Raji (cell line): ENCODE measurements around the gene CEACAM19.

Experiments used
- POLR2A ChIP-seq: IDR thresholded peaks from 2 replicates; pipeline ENCODE4 v1.6.1; 2011; ENCODE audit warnings: low read depth, low read length, control low read depth; ENCODE audit not compliant: insufficient read depth

The CEACAM19 gene

DNA sequence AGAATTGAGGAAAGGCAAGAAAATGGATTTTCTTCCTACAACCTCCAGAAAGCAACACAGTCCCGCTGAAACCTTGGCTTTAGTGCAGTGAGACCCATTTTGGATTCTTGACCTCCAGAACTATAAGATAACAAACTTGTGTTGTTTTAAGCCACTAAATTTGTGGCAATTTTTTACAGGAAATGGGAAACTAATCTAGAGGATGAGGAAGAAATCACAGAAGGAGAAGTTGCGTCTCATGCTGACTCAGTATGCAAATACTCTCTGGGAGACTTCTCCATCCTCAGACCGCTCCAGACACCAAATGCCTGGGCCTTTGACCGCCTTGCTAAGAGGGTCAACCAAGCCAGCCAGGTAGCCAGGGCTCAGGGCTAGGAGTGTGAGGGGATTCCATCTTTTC, 14.6 kb downstream of the CEACAM19 start:
- no peak for TF ChIP-seq POLR2A

GRCh38 chr19:44686896-44687295, 15.6 kb downstream of the CEACAM19 start:
- no peak for TF ChIP-seq POLR2A

DNA sequence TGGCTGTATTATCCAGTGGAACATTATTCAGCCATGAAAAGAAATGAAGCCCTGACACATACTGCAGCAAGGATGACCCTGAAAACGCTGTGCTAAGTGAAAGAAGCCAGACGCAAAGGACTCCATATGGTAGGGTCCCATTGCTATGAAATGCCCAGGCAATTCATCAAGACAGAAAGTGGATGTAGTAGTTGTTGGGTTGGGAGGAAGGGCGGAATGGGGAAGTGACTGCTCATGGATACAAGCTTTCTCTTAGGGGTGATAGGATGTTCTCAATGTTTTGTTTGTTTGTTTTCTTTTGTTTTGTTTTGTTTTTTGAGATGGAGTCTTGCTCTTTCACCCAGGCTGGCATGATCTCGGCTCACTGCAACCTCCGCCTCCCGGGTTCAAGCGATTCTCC, 16.6 kb downstream of the CEACAM19 start:
- no peak for TF ChIP-seq POLR2A

DNA sequence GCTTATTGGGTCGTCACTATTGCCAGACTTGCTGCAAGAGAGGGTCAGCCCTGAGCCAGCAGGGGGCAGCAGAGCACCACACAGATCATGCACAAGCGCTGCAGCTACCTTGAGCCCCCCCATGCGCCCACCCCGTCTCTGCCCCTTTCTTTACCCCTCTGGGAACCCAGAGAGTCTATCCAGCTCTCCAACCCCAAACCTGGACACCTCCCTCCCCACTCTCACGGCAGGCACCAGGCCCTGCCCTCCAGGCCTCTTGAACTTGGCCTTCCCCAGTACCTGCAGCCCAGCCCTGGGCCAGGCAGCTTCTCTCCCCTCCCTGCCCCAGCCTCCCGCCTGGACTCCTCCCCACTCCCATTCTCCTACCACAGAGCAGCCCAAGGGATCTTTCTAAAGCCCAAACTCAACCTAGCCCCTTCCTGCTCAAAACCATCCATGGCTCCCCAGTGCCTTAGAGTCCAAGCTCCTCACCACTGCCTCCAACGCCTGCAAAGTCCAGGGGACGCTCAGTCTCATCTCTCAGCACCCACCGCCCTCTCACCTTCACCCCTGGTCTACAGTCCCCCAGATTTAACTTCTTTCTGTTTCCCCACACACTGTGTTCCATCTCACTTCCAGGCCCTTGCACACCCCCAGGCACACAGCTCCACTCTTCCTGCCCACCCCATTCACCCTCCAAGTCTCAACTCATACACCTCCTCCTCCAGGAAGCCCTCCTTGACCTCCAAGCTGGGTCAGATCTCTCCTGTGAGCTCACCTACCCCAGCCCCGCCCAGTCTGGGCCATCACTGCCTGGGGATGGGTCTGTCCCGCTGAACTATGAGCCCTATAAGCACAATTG, 18.2 kb downstream of the CEACAM19 start:
- TF ChIP-seq POLR2A: no peak

DNA sequence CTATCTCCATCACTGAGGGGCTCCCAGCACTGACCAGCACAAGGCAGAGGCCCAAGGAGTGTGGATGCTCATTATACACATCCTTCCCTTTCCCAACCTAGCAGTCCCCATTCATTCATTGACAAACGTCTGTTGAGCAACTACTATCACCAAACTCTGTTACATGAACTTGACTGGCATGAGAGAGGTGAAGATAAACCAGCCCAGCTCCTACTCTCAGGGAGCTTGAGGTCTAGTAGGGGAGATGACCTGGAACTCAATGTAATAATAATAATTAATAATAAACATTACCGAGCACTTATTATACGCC, 18.8 kb downstream of the CEACAM19 start:
- no peak for TF ChIP-seq POLR2A

DNA sequence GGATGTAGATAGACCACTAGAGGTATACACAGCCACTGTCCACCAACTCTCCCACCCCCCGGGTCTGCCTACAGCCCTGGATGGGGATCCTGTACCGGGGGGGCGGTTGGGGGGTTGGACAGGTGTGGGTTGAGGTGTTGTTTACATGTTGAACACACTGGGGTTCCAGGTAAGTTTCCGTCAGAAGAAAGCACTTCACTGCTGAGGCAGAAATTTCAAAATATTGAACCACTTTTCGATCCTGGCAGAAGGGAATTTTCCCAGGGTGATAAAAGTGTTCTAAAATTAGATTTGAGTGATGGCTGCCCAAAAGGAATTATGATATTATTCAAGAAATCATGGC, 21.1 kb downstream of the CEACAM19 start:
- no peak for TF ChIP-seq POLR2A

DNA sequence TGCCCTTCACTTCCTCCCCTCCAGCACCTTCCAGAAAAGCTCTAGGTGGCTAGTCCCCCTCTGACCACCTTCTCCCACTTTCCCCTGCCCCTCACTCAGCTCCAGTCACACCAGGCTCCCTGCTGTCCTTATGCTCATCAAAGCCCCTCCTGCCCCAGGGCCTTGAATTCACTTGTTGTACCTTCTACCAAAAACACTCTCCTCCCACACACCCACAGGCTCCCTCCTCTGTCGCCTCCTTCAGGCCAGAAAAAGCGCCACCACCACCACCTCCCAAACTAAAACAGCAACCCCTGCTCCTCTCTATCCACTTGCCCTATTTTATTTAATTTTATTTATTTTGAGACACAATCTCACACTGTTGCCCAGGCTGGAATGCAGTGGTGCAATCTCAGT, 22.9 kb downstream of the CEACAM19 start:
- TF ChIP-seq POLR2A: no peak

DNA sequence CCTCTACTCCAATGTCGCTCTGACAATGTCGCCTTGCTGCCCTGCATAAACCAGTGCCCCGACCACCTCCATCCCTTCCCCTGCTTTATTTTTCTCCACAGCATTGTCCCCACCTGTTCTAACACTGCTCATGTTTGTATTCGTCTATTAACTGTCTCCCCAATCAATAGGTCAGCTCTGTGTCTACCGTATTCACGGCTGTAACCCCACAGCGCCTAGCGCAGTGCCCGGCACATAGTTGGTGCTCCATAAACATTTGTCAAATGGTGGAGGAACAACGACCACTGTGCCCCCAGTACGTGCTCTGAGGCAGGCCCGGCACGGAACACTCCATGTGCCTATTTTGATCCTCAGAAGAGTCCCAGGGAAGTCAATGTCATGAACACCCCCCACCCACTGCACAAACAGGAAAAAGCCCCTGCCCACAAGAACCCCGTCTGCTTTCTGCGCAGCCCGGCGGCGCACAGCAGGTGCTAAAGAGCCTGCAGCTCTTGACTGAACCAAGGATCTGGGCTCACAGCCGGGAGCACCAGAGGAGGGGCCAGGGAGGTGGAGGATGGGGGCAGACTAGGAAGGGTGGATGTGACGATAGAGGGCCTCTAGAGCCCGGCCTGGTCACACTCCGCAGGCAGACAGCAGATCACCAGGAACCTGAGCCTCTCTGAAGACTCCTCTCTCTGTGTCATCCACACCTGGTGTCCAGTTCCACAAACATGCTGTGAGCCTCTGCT, 25.8 kb downstream of the CEACAM19 start:
- no peak for TF ChIP-seq POLR2A

- TF ChIP-seq POLR2A: no peak
These were observed 26.4 kb downstream of the CEACAM19 start for GRCh38 chr19:44697670-44698034.

- no peak for TF ChIP-seq POLR2A
These were observed 27.4 kb downstream of the CEACAM19 start, which contains the start of gene CEACAM16 for GRCh38 chr19:44698492-44699201. Gene CEACAM16 (plus strand): TSS chr19:44699151. CDS start chr19:44701457, 2,306 bp downstream.

- TF ChIP-seq POLR2A: no peak
These were observed 29.3 kb downstream of the CEACAM19 start for GRCh38 chr19:44700547-44700946.

DNA sequence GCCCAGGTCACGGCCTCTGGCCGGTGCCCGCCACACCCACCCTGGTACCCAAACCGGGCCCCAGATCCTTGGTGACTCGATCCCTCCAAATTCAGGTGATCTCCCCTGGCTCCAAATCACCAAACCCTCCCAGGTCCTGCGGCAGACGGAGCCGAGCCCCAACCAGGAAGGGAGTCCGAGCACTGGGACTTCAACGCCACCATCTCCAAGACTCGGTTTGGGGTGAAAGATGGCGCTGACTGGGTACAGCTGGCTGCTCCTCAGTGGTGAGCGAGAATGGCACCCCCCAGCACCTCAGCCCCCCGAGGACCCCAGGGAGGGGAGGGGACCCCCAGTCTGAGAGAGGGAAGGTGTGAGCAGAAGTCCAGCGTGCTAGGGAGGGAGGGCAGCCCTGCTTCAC, 29.9 kb downstream of the CEACAM19 start:
- TF ChIP-seq POLR2A: no peak

DNA sequence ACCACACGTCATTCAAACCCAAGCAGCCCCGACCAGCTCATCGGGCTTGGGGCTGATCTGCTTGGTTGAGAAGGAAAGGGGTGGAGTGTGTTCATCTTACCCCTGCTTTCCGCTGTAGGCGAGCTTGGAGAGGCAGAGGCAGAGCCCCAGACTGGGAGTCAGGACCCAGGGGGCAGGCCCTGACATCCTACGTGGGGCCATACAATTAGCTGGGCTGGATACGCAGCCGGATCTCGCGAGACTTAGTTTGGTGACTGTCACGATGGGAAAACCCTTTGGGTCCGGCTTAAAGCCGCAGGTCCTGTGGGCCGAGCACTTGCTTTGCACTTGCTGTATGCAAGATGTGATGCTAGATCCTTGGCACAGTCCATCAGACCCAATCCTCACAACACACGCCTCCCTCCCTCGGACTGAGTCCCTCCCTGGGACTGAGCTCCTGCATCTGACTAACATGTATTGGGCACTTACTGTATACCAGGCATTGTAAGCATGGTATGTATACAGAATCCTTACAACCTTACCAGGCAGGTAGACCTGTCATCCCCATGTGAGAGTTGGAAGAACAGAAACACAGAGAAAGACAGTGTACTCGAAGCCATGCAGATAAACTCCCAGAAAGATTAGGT, 31.4 kb downstream of the CEACAM19 start:
- no peak for TF ChIP-seq POLR2A

DNA sequence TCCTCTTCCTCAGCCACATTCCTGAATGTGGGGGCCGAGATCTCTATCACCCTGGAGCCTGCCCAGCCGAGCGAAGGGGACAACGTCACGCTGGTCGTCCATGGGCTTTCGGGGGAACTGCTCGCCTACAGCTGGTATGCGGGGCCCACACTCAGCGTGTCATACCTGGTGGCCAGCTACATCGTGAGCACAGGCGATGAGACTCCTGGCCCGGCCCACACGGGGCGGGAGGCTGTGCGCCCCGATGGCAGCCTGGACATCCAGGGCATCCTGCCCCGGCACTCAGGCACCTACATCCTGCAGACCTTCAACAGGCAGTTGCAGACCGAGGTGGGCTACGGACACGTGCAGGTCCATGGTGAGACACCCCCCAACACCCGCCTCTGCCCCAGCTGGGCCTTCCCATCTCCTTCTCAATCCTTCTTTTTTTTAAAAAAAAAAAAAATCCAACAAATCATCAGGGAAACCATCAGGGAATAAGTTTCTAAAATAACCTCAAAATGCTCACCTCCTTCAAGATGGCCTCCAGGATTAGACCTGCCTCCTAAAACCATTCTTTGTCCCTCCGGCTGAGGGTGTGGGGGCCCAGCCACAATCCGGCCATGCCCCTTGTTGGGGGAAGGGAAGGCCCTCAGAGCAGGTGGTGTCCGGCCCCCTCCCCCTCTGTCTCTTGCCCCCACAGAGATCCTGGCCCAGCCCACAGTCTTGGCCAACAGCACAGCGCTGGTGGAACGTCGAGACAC, 32.2 kb downstream of the CEACAM19 start:
- TF ChIP-seq POLR2A: no peak

GRCh38 chr19:44704982-44705381, 33.7 kb downstream of the CEACAM19 start:
- TF ChIP-seq POLR2A: no peak
